Germinal center (tissue), 1 donor: ENCODE measurements around the gene ZNF749.
"Not testable (repeated sequence)": the region's sequence is repeated elsewhere in the genome, so short reads cannot be mapped to it uniquely, and the experiment has no call there.

Experiments
- DNase-seq: peaks from one replicate; pipeline ENCODE4 v3.0.0; 2012; ENCODE audit warnings: mixed read lengths, low spot score

ZNF749 gene

GRCh38 chr19:57466489-57466888 lies 31.4 kb downstream of the ZNF749 start:
- no peak for DNase-seq

- DNase-seq, result no peak
These were observed 38.5 kb downstream of the ZNF749 start for GRCh38 chr19:57473646-57474045.

GRCh38 chr19:57477191-57478008 lies 42.3 kb downstream of the ZNF749 start, which contains the start of gene ZNF772:
TSS of gene ZNF772 (minus strand) at chr19:57477566. CDS start at chr19:57477309, 257 bp downstream.
- peak; percentile 94 for DNase-seq

GRCh38 chr19:57487477-57488298 lies 52.6 kb downstream of the ZNF749 start, which contains the start of gene ZNF419:
TSS of gene ZNF419 (plus strand) at chr19:57487750. CDS start at chr19:57487951, 201 bp downstream.
- peak; percentile 92 for DNase-seq

GRCh38 chr19:57488299-57488644 lies 53.1 kb downstream of the ZNF749 start:
- not testable (repeated sequence) for DNase-seq
